PC-9 (cell line): ENCODE data around the gene KRTAP9-6.

Source experiments
- EZH2 ChIP-seq: fragments of 200-600 bp; sonication (generic); IDR thresholded peaks from 2 replicates; pipeline ENCODE4 v1.8.0; 2017; ENCODE audit warnings: antibody characterized with exemption, low read depth
- TF ChIP-seq, protein P1 (sequence below): fragments of 200-600 bp; sonication (generic); conservative IDR thresholded peaks from 2 replicates; pipeline ENCODE4 v1.6.1; 2017; ENCODE audit warnings: mixed run types, antibody characterized with exemption, mild to moderate bottlenecking, moderate library complexity

DNA sequence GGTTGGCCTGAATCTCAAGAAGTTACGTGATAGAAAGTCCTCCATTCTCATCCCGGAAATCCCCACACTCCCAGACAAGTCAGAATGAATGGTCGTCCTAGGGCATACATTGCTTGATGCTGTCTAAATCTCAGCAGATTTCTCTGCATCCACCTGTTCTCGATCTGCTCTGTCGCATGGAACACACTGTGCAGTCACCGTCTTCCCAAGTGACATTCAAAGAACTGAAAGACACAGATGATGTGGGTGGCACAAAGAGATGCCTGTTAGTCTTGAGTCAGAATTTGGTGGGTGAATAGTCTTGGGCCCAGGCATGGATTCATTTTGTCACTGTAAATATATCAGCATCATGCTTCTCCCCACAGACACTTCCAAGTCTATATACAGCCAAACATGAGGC lies 33.4 kb upstream of the KRTAP9-6 start:
- TF ChIP-seq, protein P1, sequence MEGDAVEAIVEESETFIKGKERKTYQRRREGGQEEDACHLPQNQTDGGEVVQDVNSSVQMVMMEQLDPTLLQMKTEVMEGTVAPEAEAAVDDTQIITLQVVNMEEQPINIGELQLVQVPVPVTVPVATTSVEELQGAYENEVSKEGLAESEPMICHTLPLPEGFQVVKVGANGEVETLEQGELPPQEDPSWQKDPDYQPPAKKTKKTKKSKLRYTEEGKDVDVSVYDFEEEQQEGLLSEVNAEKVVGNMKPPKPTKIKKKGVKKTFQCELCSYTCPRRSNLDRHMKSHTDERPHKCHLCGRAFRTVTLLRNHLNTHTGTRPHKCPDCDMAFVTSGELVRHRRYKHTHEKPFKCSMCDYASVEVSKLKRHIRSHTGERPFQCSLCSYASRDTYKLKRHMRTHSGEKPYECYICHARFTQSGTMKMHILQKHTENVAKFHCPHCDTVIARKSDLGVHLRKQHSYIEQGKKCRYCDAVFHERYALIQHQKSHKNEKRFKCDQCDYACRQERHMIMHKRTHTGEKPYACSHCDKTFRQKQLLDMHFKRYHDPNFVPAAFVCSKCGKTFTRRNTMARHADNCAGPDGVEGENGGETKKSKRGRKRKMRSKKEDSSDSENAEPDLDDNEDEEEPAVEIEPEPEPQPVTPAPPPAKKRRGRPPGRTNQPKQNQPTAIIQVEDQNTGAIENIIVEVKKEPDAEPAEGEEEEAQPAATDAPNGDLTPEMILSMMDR = no peak
- TF ChIP-seq EZH2 = no peak
